OCI-LY1 (cell line): ENCODE measurements around the gene SDK1.

Experiments used
- H2AFZ ChIP-seq: fragments of 200-600 bp; sonication (generic), shearing (Covaris generic); 2 replicates; pipeline ENCODE4 v1.6.0; 2014; ENCODE audit warnings: antibody characterized with exemption, mild to moderate bottlenecking, low read length
- H3F3A ChIP-seq: fragments of 200-600 bp; sonication (generic), shearing (Covaris generic); 2 replicates; pipeline ENCODE4 v1.6.0; 2014; ENCODE audit warnings: mild to moderate bottlenecking, antibody characterized with exemption, low read length, moderate library complexity; ENCODE audit not compliant: insufficient read depth
- H3K27ac ChIP-seq: fragments of 200-600 bp; sonication (generic); 2 replicates; pipeline ENCODE4 v1.5.1; 2014; ENCODE audit warnings: low read length, mixed run types, mild to moderate bottlenecking, low read depth; ENCODE audit not compliant: poor library complexity, severe bottlenecking
- H3K27me3 ChIP-seq: fragments of 200-600 bp; sonication (generic); 2 replicates; pipeline ENCODE4 v1.6.0; 2014; ENCODE audit warnings: antibody characterized with exemption, mild to moderate bottlenecking, low read length, moderate library complexity; ENCODE audit not compliant: insufficient read depth
- H3K36me3 ChIP-seq: fragments of 200-600 bp; sonication (generic); 2 replicates; pipeline ENCODE4 v1.6.1; 2014; ENCODE audit warnings: mild to moderate bottlenecking, antibody characterized with exemption, low read length, moderate library complexity, mixed read lengths; ENCODE audit not compliant: insufficient read depth
- H3K4me1 ChIP-seq: fragments of 200-600 bp; sonication (generic); 2 replicates; pipeline ENCODE4 v1.5.1; 2014; ENCODE audit warnings: mild to moderate bottlenecking, low read length, moderate library complexity; ENCODE audit not compliant: insufficient read depth, severe bottlenecking
- H3K4me2 ChIP-seq: fragments of 200-600 bp; sonication (generic), shearing (Covaris generic); 2 replicates; pipeline ENCODE4 v1.6.1; 2014; ENCODE audit warnings: low read length
- H3K4me3 ChIP-seq: fragments of 200-600 bp; sonication (generic); 2 replicates; pipeline ENCODE4 v1.5.1; 2014; ENCODE audit warnings: low read length, low read depth, mild to moderate bottlenecking, mixed read lengths; ENCODE audit not compliant: poor library complexity, severe bottlenecking
- H3K79me2 ChIP-seq: fragments of 200-600 bp; shearing (Covaris generic); 2 replicates; pipeline ENCODE4 v1.6.1; 2016; ENCODE audit warnings: mixed run types, low read length, mixed read lengths; ENCODE audit not compliant: insufficient read depth
- H3K9ac ChIP-seq: fragments of 200-600 bp; sonication (generic), shearing (Covaris generic); 2 replicates; pipeline ENCODE4 v1.6.1; 2014; ENCODE audit warnings: mild to moderate bottlenecking, low read length, mixed read lengths
- H3K9me2 ChIP-seq: fragments of 200-600 bp; sonication (generic), shearing (Covaris generic); 2 replicates; pipeline ENCODE4 v1.6.1; 2014; ENCODE audit warnings: low read depth, mild to moderate bottlenecking, low read length, mixed read lengths
- H3K9me3 ChIP-seq: fragments of 200-600 bp; shearing (Covaris generic); 2 replicates; pipeline ENCODE4 v1.6.1; 2014; ENCODE audit warnings: low read length, mixed read lengths
- H4K20me1 ChIP-seq: fragments of 200-600 bp; sonication (generic), shearing (Covaris generic); 2 replicates; pipeline ENCODE4 v1.6.0; 2016; ENCODE audit warnings: mild to moderate bottlenecking, low read length; ENCODE audit not compliant: insufficient read depth
- CTCF ChIP-seq: fragments of 200-600 bp; sonication (generic), shearing (Covaris generic); IDR thresholded peaks from 2 replicates; pipeline ENCODE4 v1.5.1; 2017; ENCODE audit warnings: mild to moderate bottlenecking, antibody characterized with exemption, low read length, moderate library complexity, mixed read lengths
- EZH2 ChIP-seq: fragments of 200-600 bp; sonication (generic), shearing (Covaris generic); IDR thresholded peaks from 2 replicates; pipeline ENCODE4 v1.8.0; 2017; ENCODE audit warnings: borderline replicate concordance, mixed run types, mild to moderate bottlenecking, antibody characterized with exemption, low read length, moderate library complexity, mixed read lengths

SDK1 gene

GRCh38 chr7:3732395-3733005 is 431.4 kb downstream of the SDK1 start:
- Histone ChIP-seq H3K79me2 (no peaks in the 10 kb centered on the region), H3K4me3 (no peak overlapping the region), H3K4me1 (no peaks in the 10 kb centered on the region), H2AFZ (no peak overlapping the region), H3K9ac (no peak overlapping the region), H3K36me3 (peaks cover 20% of the 10 kb centered on the region), H3K4me2 (no peak overlapping the region), H3K27ac (no peak overlapping the region), H4K20me1 (no peaks in the 10 kb centered on the region), H3K9me2 (no peaks in the 10 kb centered on the region), H3K27me3 (no peaks in the 10 kb centered on the region), H3F3A (no peaks in the 10 kb centered on the region), H3K9me3 (0 out of 2 replicates have a peak, but pooled peaks cover 3% of the 10 kb centered on the region)
- TF ChIP-seq EZH2, result no peak
- TF ChIP-seq CTCF, result no peak

GRCh38 chr7:3733541-3734140 is 432.6 kb downstream of the SDK1 start:
- peaks cover 20% of the 10 kb centered on the region for H3K36me3 ChIP-seq
- no peaks in the 10 kb centered on the region for H4K20me1 ChIP-seq
- H3K9me2 ChIP-seq, result no peaks in the 10 kb centered on the region
- H2AFZ ChIP-seq, result no peak overlapping the region
- H3K4me3 ChIP-seq, result no peak overlapping the region
- H3K27ac ChIP-seq, result no peak overlapping the region
- TF ChIP-seq CTCF (no peak), EZH2 (no peak)
- H3K4me1 ChIP-seq, result no peaks in the 10 kb centered on the region
- 0 out of 2 replicates have a peak, but pooled peaks cover 3% of the 10 kb centered on the region for H3K9me3 ChIP-seq
- H3F3A ChIP-seq, result no peaks in the 10 kb centered on the region
- no peaks in the 10 kb centered on the region for H3K27me3 ChIP-seq
- H3K79me2 ChIP-seq, result no peaks in the 10 kb centered on the region
- H3K9ac ChIP-seq, result no peak overlapping the region
- no peak overlapping the region for H3K4me2 ChIP-seq

- H3K9me2 ChIP-seq, result no peaks in the 10 kb centered on the region
- H4K20me1 ChIP-seq, result no peaks in the 10 kb centered on the region
- H3K36me3 ChIP-seq, result peaks cover 6% of the 10 kb centered on the region; the same call in 1 of the 2 replicates
- no peak overlapping the region for H3K4me2 ChIP-seq
- H3F3A ChIP-seq, result no peaks in the 10 kb centered on the region
- no peak overlapping the region for H2AFZ ChIP-seq
- peaks cover 7% of the 10 kb centered on the region; the same call in 1 of the 2 replicates for H3K9me3 ChIP-seq
- TF ChIP-seq EZH2 (no peak), CTCF (no peak)
- no peak overlapping the region for H3K4me3 ChIP-seq
- H3K9ac ChIP-seq, result no peak overlapping the region
- no peaks in the 10 kb centered on the region for H3K79me2 ChIP-seq
- H3K4me1 ChIP-seq, result peaks cover 15% of the 10 kb centered on the region
- H3K27me3 ChIP-seq, result no peaks in the 10 kb centered on the region
- no peak overlapping the region for H3K27ac ChIP-seq
These were observed 437.9 kb downstream of the SDK1 start for GRCh38 chr7:3738964-3739363.
